SK-N-SH (cell line): ENCODE results near the gene SMOC1.

Experiments
- CTCF ChIP-seq: fragments of 200-600 bp; sonication (generic); IDR thresholded peaks from 2 replicates; pipeline ENCODE4 v1.6.1; 2017; ENCODE audit warnings: antibody characterized with exemption, mild to moderate bottlenecking, moderate library complexity
- JUND ChIP-seq: IDR thresholded peaks from 2 replicates; pipeline ENCODE4 v1.4.0; 2012
- MAX ChIP-seq: IDR thresholded peaks from 2 replicates; pipeline ENCODE4 v1.4.0; 2012; ENCODE audit warnings: low read depth

GRCh38 chr14:69990323-69990722 is 111.1 kb downstream of the SMOC1 start:
- TF ChIP-seq CTCF (no peak), MAX (no peak), JUND (no peak)
